ENCODE data around the gene TAS1R3. TPM values are rescaled to one million over a fixed set of nuclear protein-coding genes. Genes with fewer than 3 reads are reported as not detected.

Gene TAS1R3
- total and polyA plus RNA-seq, 10 of the 15 experiments (the other 5 are each of a cell fraction or from before 2014, with no cell fraction given), result 0.04 to 0.51 (median 0.08) TPM; not detected in 3

GRCh38 chr1:1309251-1310108 is 21.6 kb upstream of the TAS1R3 start:
- Histone ChIP-seq H3K36me3 (ENCODE audit: control insufficient read depth in 2 of 2, insufficient read depth in 2 of 2, low read length in 1 of 2) (peaks cover 3 to 26% of the 10 kb centered on the region in 2 experiments; a peak in 3 of 4 replicates), H2AFZ (ENCODE audit: control insufficient read depth, low read depth, low read length) (peak overlapping the region; percentile 79), H3K27me3 (replicated peaks in 1 of 2; ENCODE audit: control insufficient read depth in 2 of 2, insufficient read depth in 2 of 2, low read length in 1 of 2) (no peaks in the 10 kb centered on the region), H3K9ac (ENCODE audit: control insufficient read depth, insufficient read depth, low read length) (peak overlapping the region; percentile 77), H3K79me2 (ENCODE audit: control insufficient read depth, insufficient read depth, low read length) (peaks cover 26% of the 10 kb centered on the region), H3K27ac (ENCODE audit: control insufficient read depth, insufficient read depth) (peak overlapping the region; percentile 58), H3K4me2 (ENCODE audit: control insufficient read depth, insufficient read depth) (peak overlapping the region; percentile 86), H3K9me3 (replicated peaks; ENCODE audit: control insufficient read depth, insufficient read depth, low read length) (no peaks in the 10 kb centered on the region), H4K20me1 (ENCODE audit: control insufficient read depth, insufficient read depth) (no peaks in the 10 kb centered on the region), H3K4me1 (ENCODE audit: control insufficient read depth, insufficient read depth, low read length) (peaks cover 27% of the 10 kb centered on the region), H3K4me3 (peak overlapping the region; percentile 83)
- in situ Hi-C loops (cut with MboI) (no loop called here), intact Hi-C loops (cut with micrococcal nuclease; ENCODE audit: unreplicated experiment) (loop anchor here (2.0 to 5.0 kb wide), 2 partner anchors 65 to 192 kb away; partner anchors contain the start of genes AURKAIP1 and C1orf159)
- ChIA-PET SMC1A (ENCODE audit: uncharacterized antibody, unreplicated experiment) (no interaction called here), CTCF (interaction anchor here (1.4 kb wide), 1 partner anchor 62 kb away, joined by 5 read pairs; no protein-coding TSS in a partner anchor), POLR2A (no interaction called here), RAD21 (ENCODE audit: unreplicated experiment) (interaction anchor here (1.0 kb wide), 1 partner anchor 59 kb away, joined by 3 read pairs; no protein-coding TSS in a partner anchor)
- ATAC-seq (no peak), DNase-seq (ENCODE audit: low read depth, low spot score) (no peak), FAIRE-seq (no peak)
- no TSS peak for BruUV-seq (replicated peaks)
- 43% methylated on average over 52 of the region's 57 CpGs for WGBS (ENCODE audit: insufficient coverage, insufficient replicate concordance, low lambda C conversion rate, missing lambda C conversion rate)
- TF ChIP-seq HDGF (IDR thresholded peaks at IDR 0.05) (no peak), ETV6 (conservative IDR thresholded peaks at IDR 0.05 in 1 of 2, IDR thresholded peaks at IDR 0.05 in 1 of 2; ENCODE audit: borderline replicate concordance in 1 of 2, low read depth in 1 of 2) (no peak), ATF7 (IDR thresholded peaks at IDR 0.05; ENCODE audit: low read depth) (no peak), CBFB (IDR thresholded peaks at IDR 0.05; ENCODE audit: low read depth) (no peak), TCF3 (IDR thresholded peaks at IDR 0.05; ENCODE audit: borderline replicate concordance, insufficient read depth, low read depth, low read length) (no peak), ZBTB40 (IDR thresholded peaks at IDR 0.05; ENCODE audit: borderline replicate concordance) (no peak), BHLHE40 (IDR thresholded peaks at IDR 0.05; ENCODE audit: borderline replicate concordance in 1 of 2, low read depth in 2 of 2, low read length in 1 of 2) (peak in 1 of 2 experiments; percentile 75; a peak in 2 of 4 replicates), NR2F1 (conservative IDR thresholded peaks at IDR 0.05) (no peak), POU2F2 (IDR thresholded peaks at IDR 0.05; ENCODE audit: borderline replicate concordance, low read depth, low read length) (no peak), MTA2 (IDR thresholded peaks at IDR 0.05; ENCODE audit: low read depth) (no peak), E4F1 (IDR thresholded peaks at IDR 0.05; ENCODE audit: borderline replicate concordance, partially characterized antibody) (no peak), WRNIP1 (IDR thresholded peaks at IDR 0.05; ENCODE audit: borderline replicate concordance, low read depth, low read length) (no peak), CHD2 (IDR thresholded peaks at IDR 0.05; ENCODE audit: borderline replicate concordance, low read depth, low read length) (no peak)

Measured in GM12878 (cell line).